ENCODE results near the gene SLC2A13. TPM values are rescaled to one million over a fixed set of nuclear protein-coding genes. Genes with fewer than 3 reads are reported as not detected.

SLC2A13 gene
- total RNA-seq, 2 donors from 2014 or later, result 5.9 to 13.7 TPM

- DNase-seq (ENCODE audit: low spot score), result no peak
- intact Hi-C loops (cut with DNase I), result loop anchor here (10.0 kb wide), 1 partner anchor 209 kb away; the partner anchor contains the start of gene LRRK2
Observed at GRCh38 chr12:40015345-40015744, 90.5 kb downstream of the SLC2A13 start.

DNA sequence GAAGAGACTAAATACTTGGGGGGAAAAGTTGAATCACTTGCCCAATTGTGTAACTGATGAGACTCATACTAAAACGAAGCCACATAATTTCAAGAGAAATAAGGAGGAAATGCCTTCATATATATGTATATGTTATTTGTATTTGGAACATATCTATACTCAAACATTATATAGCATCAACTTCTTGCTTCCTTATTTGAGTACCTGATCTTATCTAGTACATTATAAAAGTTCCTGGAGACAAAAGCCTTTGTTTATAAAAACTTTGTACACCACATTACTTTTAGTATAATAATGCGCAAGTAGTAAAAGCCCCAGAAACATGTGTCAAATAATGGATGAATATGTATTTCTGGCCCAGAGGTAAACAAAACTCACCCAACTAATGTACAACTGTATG is 92.0 kb downstream of the SLC2A13 start:
- WGBS, result 56% methylated on average over 2 of the region's 2 CpGs
- TF ChIP-seq CTCF (IDR thresholded peaks at IDR 0.05), result no peak
- TF ChIP-seq POLR2A (IDR thresholded peaks at IDR 0.05), result no peak
- no peak for TF ChIP-seq POLR2AphosphoS5 (IDR thresholded peaks at IDR 0.05)
- DNase-seq (ENCODE audit: low spot score), result no peak
- Histone ChIP-seq H3K27ac (no peak overlapping the region), H3K9me3 (no peaks in the 10 kb centered on the region), H3K4me1 (replicated peaks) (no peaks in the 10 kb centered on the region), H3K4me3 (no peak overlapping the region), H3K27me3 (replicated peaks; ENCODE audit: insufficient read depth) (no peaks in the 10 kb centered on the region), H3K36me3 (no peaks in the 10 kb centered on the region)
- intact Hi-C loops (cut with DNase I), result loop anchor here (10.0 kb wide), 1 partner anchor 211 kb away; the partner anchor contains the start of gene LRRK2

More at GRCh38 chr12:40015345-40015744, 90.5 kb downstream of the SLC2A13 start:
- no peaks in the 10 kb centered on the region for H3K4me1 ChIP-seq (replicated peaks)
- no peak overlapping the region for H3K27ac ChIP-seq
- 89% methylated on average over 2 of the region's 2 CpGs for WGBS
- H3K36me3 ChIP-seq, result no peaks in the 10 kb centered on the region
- TF ChIP-seq POLR2A (IDR thresholded peaks at IDR 0.05) (no peak), CTCF (IDR thresholded peaks at IDR 0.05) (no peak), POLR2AphosphoS5 (IDR thresholded peaks at IDR 0.05) (no peak)
- no peaks in the 10 kb centered on the region for H3K27me3 ChIP-seq (replicated peaks; ENCODE audit: insufficient read depth)
- no peaks in the 10 kb centered on the region for H3K9me3 ChIP-seq
- H3K4me3 ChIP-seq, result no peak overlapping the region

DNA sequence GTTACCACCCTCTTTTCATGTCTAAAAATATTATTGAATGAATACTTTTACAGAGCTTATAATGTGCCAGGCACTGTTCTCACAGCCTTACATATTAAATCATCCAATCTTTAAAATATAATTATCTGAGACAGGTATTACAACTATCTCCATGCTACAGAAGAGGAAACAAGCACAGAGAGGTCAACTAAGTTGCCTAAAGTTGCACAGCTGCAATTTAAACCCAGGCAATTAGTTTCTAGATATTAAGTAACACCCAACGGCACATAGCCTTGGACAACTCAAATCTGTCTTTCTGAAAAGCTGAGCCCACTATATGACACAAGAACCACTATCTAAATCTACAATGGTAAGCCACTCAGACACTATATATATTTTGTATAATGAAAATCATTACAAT is 92.6 kb downstream of the SLC2A13 start:
- Histone ChIP-seq H3K4me1 (replicated peaks) (no peaks in the 10 kb centered on the region), H3K27ac (no peak overlapping the region), H3K27me3 (replicated peaks; ENCODE audit: insufficient read depth) (no peaks in the 10 kb centered on the region), H3K36me3 (no peaks in the 10 kb centered on the region), H3K9me3 (no peaks in the 10 kb centered on the region), H3K4me3 (no peak overlapping the region)
- 100% methylated on average over 1 of the region's 1 CpG for WGBS
- no peak for DNase-seq (ENCODE audit: low spot score)
- intact Hi-C loops (cut with DNase I), result loop anchor here (10.0 kb wide), 1 partner anchor 212 kb away; the partner anchor contains the start of gene LRRK2
- no peak for TF ChIP-seq POLR2A (IDR thresholded peaks at IDR 0.05)
- no peak for TF ChIP-seq POLR2AphosphoS5 (IDR thresholded peaks at IDR 0.05)
- TF ChIP-seq CTCF (IDR thresholded peaks at IDR 0.05), result no peak

DNA sequence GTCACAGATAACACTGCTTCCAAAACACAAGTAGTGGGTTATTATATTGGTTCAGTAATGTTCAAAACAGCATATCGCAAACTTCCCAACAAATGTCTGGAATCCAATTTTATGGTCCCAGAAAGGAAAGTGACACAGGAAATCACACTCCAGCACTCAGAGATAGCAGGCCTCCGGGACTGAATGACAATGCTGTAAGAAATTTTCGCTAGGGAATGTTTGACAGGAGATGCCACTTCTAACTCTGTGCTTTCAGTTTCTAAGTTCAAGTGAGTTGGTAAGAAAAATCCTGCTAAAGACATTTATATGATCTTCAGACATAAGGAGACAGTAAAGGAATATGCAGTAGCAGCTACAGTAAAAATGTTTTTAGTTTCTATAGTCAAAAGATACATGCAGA is 93.2 kb downstream of the SLC2A13 start:
- intact Hi-C loops (cut with DNase I), result loop anchor here (10.0 kb wide), 1 partner anchor 212 kb away; the partner anchor contains the start of gene LRRK2
- Histone ChIP-seq H3K4me3 (no peak overlapping the region), H3K36me3 (no peaks in the 10 kb centered on the region), H3K9me3 (no peaks in the 10 kb centered on the region), H3K27ac (no peak overlapping the region), H3K4me1 (replicated peaks) (no peaks in the 10 kb centered on the region), H3K27me3 (replicated peaks; ENCODE audit: insufficient read depth) (no peaks in the 10 kb centered on the region)
- DNase-seq (ENCODE audit: low spot score), result no peak
- no peak for TF ChIP-seq CTCF (IDR thresholded peaks at IDR 0.05)
- no peak for TF ChIP-seq POLR2A (IDR thresholded peaks at IDR 0.05)
- TF ChIP-seq POLR2AphosphoS5 (IDR thresholded peaks at IDR 0.05), result no peak
- 26% methylated on average over 3 of the region's 3 CpGs for WGBS

DNA sequence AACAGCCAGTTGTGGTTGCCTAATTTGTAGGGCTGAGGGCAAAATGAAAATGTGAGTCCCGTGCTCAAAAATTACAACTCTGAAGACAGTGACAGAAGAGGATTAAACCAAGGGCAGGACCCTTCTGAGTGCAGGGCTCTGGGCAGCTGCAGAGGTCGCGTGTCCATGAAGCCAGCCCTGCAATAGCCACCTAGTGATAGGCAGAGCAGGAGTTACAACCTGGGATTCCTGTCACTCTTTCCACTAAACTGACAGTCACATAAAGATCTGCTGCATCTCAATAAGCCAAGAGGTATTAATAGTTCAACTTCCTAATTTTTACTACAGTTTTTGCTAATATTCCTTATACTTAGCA is 94.1 kb downstream of the SLC2A13 start:
- intact Hi-C loops (cut with DNase I), result loop anchor here (2.0 to 10.0 kb wide), 2 partner anchors 95 to 213 kb away; partner anchors contain the start of genes LRRK2 and SLC2A13
- H3K4me3 ChIP-seq, result no peak overlapping the region
- 91% methylated on average over 3 of the region's 3 CpGs for WGBS

More for the DNA sequence above, 94.1 kb downstream of the SLC2A13 start:
- Histone ChIP-seq H3K27ac (no peak overlapping the region), H3K9me3 (no peaks in the 10 kb centered on the region), H3K36me3 (no peaks in the 10 kb centered on the region), H3K27me3 (replicated peaks; ENCODE audit: insufficient read depth) (no peaks in the 10 kb centered on the region), H3K4me1 (replicated peaks) (no peaks in the 10 kb centered on the region)
- TF ChIP-seq POLR2A (IDR thresholded peaks at IDR 0.05), result no peak
- no peak for TF ChIP-seq CTCF (IDR thresholded peaks at IDR 0.05)
- no peak for TF ChIP-seq POLR2AphosphoS5 (IDR thresholded peaks at IDR 0.05)
- DNase-seq (ENCODE audit: low spot score), result no peak
